Activated CD8-positive, alpha-beta memory T cell treated with anti-CD3 and anti-CD28 coated beads, Interleukin-2, amount 50 U/mL, for 24 hours (primary cell): ENCODE data around the gene C1orf105.
"Not testable (repeated sequence)": the region's sequence is repeated elsewhere in the genome, so short reads cannot be mapped to it uniquely, and the experiment has no call there.

Source experiments
- DNase-seq: peaks from one replicate; pipeline ENCODE4 v3.0.0-alpha.2; 2020; ENCODE audit errors: extremely low read depth

The C1orf105 gene

DNA sequence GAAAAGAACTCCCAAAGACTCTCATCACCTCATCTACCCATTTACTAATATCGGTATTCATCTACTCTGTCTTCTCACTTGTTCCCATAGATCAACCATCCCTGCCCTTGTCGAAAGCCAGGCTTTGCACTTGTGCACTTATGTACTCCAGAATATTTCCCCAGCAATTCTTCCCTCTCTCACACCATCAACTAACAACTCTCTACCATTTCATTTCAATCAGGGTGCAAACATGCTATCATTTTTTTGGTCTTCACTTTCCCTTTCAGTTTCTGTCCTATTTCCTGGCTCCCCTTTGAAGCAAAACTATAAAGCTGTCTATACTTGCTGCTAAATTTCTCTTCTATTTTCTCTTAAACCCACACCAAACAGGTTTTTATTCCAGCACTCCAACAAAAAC, 6.7 kb downstream of the C1orf105 start:
- DNase-seq = no peak

DNA sequence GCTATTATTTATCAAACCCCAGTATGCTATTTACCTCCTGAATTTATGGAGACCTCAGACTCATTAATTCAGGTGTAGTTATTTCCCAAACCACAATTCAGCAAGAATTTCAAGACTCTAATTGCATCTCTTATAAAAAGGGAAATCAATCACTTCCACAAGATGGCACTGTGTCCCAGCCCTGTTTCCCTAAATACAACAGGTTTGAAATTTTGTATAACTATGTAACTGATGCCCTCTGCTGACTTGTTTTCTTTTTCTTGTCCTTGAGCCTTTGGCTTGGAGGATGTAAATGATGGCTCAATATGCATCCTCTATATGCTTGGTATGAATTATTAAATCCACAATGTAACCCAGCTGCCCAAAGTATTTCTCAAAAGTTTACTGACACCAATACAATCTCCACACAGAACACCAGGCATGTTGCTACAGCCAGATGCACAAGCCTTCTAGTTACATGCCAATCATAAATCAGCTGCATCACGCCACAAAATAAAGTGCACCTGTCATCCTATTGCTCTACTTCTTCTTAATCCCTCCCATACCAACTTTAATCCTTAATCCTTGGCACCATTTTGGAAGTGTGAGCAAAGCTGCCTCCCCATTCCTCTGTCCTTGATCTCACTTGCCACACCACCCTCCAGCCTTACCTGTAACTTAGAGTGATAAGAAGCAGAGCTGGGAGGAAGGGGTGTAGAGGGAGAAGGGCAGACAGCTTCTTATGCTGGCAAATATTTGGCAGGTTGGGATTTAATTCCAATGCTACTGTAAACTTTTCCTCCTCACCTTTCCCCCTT, 9.0 kb downstream of the C1orf105 start:
- no peak for DNase-seq

DNA sequence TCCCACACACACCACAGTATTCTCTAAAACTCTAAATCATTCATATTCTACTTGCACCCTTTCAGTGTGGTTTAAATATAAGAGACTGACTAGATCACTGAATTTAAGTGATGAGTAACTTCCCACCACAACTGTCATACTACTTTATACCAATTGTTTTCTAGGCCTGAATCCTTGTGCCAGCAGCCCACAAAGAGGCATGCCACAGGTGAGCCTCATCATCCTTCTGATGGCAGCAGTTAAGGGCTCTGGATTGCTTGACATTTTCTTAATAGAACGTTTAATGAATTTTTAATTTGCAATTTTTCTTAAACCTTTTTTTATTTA, 9.6 kb downstream of the C1orf105 start:
- DNase-seq = no peak

- DNase-seq = no peak
These were observed 10.7 kb downstream of the C1orf105 start for GRCh38 chr1:172431204-172431603.

GRCh38 chr1:172431721-172432192, 11.3 kb downstream of the C1orf105 start:
- DNase-seq = no peak

DNA sequence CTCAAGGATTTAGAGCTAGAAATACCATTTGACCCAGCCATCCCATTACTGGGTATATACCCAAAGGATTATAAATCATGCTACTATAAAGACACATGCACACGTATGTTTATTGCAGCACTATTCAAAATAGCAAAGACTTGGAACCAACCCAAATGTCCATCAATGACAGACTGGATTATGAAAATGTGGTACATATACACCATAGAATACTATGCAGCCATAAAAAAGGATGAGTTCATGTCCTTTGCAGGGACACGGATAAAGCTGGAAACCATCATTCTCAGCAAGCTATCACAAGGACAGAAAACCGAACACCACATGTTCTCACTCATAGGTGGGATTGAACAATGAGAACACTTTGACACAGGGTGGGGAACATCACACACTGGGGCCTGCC, 16.7 kb downstream of the C1orf105 start:
- DNase-seq = not testable (repeated sequence)

- no peak for DNase-seq
These were observed 21.9 kb downstream of the C1orf105 start for GRCh38 chr1:172442404-172442803.

DNA sequence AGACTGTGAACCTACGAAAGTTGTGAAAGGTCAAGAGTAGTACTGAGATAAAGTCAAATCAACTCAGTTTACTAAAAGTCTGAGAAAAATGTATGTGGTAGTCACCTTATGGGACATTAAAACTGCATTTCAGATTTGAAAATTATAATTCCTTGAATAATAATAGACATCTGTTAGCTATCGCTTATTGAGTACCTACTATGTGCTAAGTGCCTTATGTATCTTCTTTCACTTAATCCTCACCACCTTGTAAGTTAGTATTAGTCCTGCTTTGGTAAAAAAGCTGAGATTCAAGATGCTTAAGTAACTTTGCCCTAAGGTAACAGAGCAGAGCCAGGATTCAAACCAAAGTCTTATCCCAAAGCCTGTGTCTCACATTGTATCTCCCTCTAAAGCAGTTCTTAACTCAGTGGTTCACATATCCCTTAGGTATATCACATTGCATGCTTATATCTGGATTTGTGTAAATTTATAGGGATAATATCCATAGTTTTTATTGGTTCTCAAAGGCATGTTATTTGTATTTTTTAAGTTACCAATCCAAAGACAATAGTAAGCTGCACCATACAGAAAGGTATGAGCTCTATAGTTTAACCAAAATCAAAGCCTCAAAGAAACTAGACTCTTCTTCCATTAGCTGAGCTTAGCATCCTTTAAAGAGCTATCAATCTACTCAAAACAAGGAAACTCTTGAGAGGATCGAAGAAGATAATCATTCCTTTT, 22.5 kb downstream of the C1orf105 start:
- DNase-seq = no peak

DNA sequence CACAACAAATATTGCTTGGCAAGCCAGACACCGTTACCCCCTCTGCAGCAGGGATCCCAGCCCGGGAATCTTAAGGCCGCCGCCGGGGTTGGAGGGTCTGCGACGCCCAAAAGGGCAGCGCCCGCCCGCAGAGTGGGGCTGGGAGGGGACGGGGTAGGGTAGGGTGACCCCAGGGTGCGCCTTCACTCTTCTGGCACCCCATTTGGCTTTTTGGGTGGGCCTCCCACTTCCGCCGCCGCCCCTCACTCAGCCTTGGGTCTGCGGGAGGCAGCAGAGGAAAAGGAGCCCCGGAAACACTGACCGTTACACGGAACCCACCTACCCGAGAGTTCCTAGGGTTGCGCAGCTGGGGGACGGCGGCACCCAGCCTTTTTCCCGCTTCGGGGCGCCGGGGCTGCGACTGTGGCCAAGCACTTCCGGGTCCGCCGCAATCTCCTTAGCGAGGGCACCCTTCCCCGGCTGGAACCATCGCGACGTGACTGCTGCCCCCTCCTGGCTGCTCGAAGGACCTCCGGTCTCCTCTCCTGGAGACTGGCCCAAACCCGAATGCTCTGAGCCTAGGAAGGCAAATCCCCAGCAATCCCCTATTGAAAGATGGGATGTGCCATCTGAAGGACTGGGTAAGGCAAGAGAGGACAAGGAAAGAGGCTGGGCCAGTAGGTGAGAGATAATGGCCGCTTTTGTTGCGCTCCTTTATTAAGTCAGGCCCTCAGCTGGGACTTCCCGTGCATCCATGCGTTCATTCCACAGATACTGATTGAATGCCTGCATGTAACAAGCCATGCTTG, 23.4 kb downstream of the C1orf105 start, which contains the start of gene PIGC:
Gene PIGC (minus strand): TSS at position 404 of the 788 bp plus-strand sequence. CDS start 1,447 bp downstream, outside the sequence.
- DNase-seq = peak; percentile 83

DNA sequence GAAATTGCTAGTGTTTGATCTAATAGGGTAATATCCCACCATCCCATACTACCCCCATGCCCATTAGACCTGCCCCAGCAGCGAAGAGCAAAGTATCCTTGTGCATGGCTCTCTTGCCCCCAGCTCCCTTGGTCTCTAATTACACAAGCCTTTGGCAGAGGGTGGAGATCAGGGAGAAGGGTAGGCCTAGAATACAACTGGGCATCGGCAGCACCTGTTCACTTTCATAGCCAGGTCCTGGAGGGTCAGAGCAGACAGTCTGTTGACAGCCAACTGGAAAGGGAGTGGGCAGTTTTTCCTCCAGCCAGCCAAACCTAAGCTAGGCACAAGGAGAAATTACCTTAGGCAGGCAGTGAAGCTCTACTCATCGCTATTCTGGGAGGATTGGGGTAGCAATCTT, 26.1 kb downstream of the C1orf105 start:
- no peak for DNase-seq

- no peak for DNase-seq
These were observed 27.2 kb downstream of the C1orf105 start for GRCh38 chr1:172447641-172448040.

- no peak for DNase-seq
These were observed 28.6 kb downstream of the C1orf105 start for GRCh38 chr1:172448995-172449584.

DNA sequence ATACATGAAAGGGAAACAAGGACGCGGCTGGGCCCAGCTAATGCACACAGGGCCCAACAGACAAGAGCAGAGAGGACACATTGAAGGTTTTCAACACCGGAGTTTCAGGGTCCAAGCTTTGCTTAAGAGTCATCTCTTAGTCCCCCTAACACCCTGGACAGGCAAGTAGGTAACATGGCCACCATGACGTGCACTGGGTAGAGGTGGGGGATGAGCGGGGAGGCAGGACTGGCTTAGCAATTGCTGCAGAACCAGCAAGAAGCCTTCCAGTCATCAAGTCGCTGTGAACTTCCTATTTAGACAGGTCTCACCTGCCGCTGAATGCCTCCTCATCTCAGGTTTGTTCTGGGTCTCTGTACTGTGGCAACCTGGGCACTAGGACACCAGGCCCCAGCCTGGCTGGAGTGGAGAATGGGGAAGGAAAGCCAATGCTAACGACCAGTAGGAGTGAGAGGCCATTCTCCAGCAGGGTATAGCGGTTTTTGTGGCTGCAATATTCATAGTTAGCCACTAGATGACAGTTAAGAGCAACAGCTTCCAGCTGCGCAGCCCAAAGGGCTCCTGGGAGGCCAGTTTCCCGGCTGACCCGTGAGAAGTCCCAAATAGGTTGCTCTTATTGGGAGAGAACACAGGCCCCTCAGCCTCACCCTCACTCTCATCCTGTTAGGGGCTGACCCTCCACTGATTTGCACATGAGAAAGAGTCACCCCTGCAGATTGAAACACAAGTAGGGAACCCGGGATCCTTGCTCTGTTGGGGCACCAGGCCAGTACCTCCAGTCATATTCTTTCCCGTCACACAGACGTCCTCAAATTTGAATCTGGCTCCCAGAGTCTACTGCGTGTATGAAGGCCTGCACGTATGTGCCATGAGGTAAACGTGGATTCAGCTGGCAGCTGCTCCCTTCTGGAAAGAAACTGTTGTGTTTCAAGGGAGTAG, 29.4 kb downstream of the C1orf105 start:
- no peak for DNase-seq

DNA sequence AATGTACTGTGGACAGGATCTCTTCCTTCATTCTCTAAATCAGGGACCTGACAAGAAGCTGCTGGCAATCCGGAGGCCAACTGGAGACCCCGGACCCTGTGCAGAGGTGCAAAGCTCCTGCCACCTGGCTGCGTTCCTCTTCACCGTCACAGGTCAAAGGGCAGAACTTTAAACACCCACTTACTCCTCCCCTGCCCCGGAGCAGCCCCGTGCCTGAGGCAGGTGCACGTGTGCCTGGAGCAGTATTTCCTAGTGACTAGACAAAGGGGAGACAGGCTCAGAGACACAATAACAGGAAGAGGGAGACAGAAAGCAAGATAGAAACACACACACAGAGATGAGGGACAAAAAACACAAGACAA, 30.0 kb downstream of the C1orf105 start:
- DNase-seq = no peak

GRCh38 chr1:172451002-172451443, 30.5 kb downstream of the C1orf105 start:
- no peak for DNase-seq

DNA sequence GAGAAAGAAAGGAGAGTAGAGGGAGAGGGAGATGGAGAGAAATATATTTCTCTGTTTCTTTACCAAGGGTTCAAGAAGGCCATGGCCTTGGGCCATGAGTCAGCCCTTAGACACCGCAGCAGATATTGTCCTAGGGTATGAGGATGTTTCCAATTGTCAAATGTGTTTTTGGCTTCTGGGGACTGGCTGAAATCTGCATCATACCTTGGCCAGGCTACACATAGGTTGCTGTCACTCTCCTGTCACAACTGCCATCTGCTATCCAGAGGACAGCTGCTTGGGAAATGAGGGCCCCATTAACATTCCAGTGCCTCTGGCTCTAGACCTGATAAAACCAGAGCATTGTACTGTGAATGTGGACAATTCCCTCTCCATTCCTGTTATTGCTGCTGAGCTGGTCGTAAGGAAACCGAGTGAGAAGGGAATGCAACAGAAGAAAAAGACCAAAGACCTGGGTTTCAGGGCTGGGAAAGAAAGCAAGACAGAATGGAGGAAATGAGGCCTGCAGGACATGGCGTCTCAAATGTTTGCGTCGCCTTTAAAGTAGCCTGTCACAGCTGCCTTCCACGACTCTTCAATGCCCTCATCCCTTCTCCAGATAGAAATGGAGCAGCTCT, 32.2 kb downstream of the C1orf105 start:
- DNase-seq = no peak

DNA sequence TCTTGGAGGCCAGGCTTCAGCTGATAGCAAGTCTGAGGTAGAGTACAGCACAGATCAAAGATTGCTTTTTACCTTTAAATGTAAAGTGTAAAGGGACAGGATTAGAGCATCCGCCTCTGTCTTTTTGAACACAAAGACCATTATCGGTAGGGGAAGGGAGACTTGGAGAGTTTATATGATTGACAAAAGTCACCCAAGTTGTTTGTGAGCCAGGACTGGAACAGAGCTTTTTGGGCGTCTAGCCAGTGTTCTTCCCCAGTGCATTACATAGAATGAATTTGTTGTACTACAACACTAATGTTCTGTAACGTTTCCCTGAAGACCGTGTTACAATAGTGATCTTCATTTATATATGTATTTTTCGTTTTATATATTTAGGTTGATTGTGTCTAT, 32.7 kb downstream of the C1orf105 start:
- DNase-seq = no peak

- no peak for DNase-seq
These were observed 33.1 kb downstream of the C1orf105 start for GRCh38 chr1:172453607-172454006.

GRCh38 chr1:172455451-172455850, 35.0 kb downstream of the C1orf105 start:
- no peak for DNase-seq

GRCh38 chr1:172456344-172456769, 35.9 kb downstream of the C1orf105 start:
- DNase-seq = no peak
